Measurements from ENCODE around the gene CISD1. TPM values are rescaled to one million over a fixed set of nuclear protein-coding genes. Genes with fewer than 3 reads are reported as not detected.
A peak's percentile ranks its signal among the peaks of the same experiment; 100 is the strongest.

Gene CISD1
- total RNA-seq, 1 experiment from 2014 or later, result 46.6 TPM

GRCh38 chr10:58305821-58306220 lies 36.9 kb downstream of the CISD1 start (continued):
- TF ChIP-seq ZNF532 (CRISPR knock-in tag; IDR thresholded peaks at IDR 0.05; ENCODE audit: borderline replicate concordance), result no peak
- TF ChIP-seq EMX1 (CRISPR knock-in tag; IDR thresholded peaks at IDR 0.05), result no peak
- TF ChIP-seq IRF1 (CRISPR knock-in tag; IDR thresholded peaks at IDR 0.05), result no peak
- TF ChIP-seq NR3C1 (CRISPR knock-in tag; conservative IDR thresholded peaks at IDR 0.05; ENCODE audit: low read depth), result no peak
- TF ChIP-seq TEAD4 (CRISPR knock-in tag; IDR thresholded peaks at IDR 0.05), result no peak
- TF ChIP-seq ZNF671 (CRISPR knock-in tag; IDR thresholded peaks at IDR 0.05), result no peak
- no peak for TF ChIP-seq E2F1 (CRISPR knock-in tag; IDR thresholded peaks at IDR 0.05)

- H3K27me3 Mint-ChIP-seq (ENCODE audit: low read depth), result no peaks in the 10 kb centered on the region
- POLR2A ChIA-PET, result no interaction called here
- CTCF ChIA-PET, result interaction anchor here (0.6 to 0.9 kb wide), 2 partner anchors 34 to 77 kb away, joined by 3 to 4 read pairs; partner anchors contain the start of gene TFAM
- H3K9me3 Mint-ChIP-seq, result no peaks in the 10 kb centered on the region
- ATAC-seq (no peak), DNase-seq (ENCODE audit: low spot score) (no peak)
- H3K4me3 Mint-ChIP-seq, result no peak overlapping the region
- no peak overlapping the region for H3K27ac Mint-ChIP-seq
- TF ChIP-seq ZNF121 (CRISPR knock-in tag; IDR thresholded peaks at IDR 0.05) (0 out of 2 replicates have a peak, but pooled peaks have one; percentile 8), JUN (CRISPR knock-in tag; IDR thresholded peaks at IDR 0.05) (no peak), KAT7 (CRISPR knock-in tag; IDR thresholded peaks at IDR 0.05; ENCODE audit: borderline replicate concordance) (no peak)
- H3K36me3 Mint-ChIP-seq, result no peaks in the 10 kb centered on the region
- peaks cover 8% of the 10 kb centered on the region for H3K4me1 Mint-ChIP-seq
Observed at GRCh38 chr10:58307676-58308075, 38.7 kb downstream of the CISD1 start.

- Mint-ChIP-seq H3K4me1 (no peaks in the 10 kb centered on the region), H3K27ac (no peak overlapping the region), H3K27me3 (ENCODE audit: low read depth) (no peaks in the 10 kb centered on the region), H3K36me3 (no peaks in the 10 kb centered on the region), H3K9me3 (no peaks in the 10 kb centered on the region), H3K4me3 (no peak overlapping the region)
- ChIA-PET CTCF (interaction anchor here (0.9 kb wide), 1 partner anchor 11 kb away, joined by 5 read pairs; no protein-coding TSS in a partner anchor), POLR2A (no interaction called here)
- no peak for TF ChIP-seq AR (CRISPR knock-in tag; IDR thresholded peaks at IDR 0.05)
- no peak for TF ChIP-seq ELF4 (CRISPR knock-in tag; IDR thresholded peaks at IDR 0.05; ENCODE audit: low read depth)
- no peak for TF ChIP-seq RORB (CRISPR knock-in tag; IDR thresholded peaks at IDR 0.05)
- TF ChIP-seq HMGA2 (CRISPR knock-in tag; IDR thresholded peaks at IDR 0.05), result no peak
- no peak for TF ChIP-seq RELA (CRISPR knock-in tag; IDR thresholded peaks at IDR 0.05; ENCODE audit: borderline replicate concordance)
- no peak for TF ChIP-seq ZNF671 (CRISPR knock-in tag; IDR thresholded peaks at IDR 0.05)
- no peak for TF ChIP-seq E2F1 (CRISPR knock-in tag; IDR thresholded peaks at IDR 0.05)
- TF ChIP-seq E2F4 (CRISPR knock-in tag; IDR thresholded peaks at IDR 0.05; ENCODE audit: borderline replicate concordance, low read depth), result no peak
- TF ChIP-seq TCF7 (CRISPR knock-in tag; IDR thresholded peaks at IDR 0.05; ENCODE audit: low read depth), result no peak
- no peak for TF ChIP-seq TEAD4 (CRISPR knock-in tag; IDR thresholded peaks at IDR 0.05)
- TF ChIP-seq PRRX2 (CRISPR knock-in tag; IDR thresholded peaks at IDR 0.05), result no peak
- no peak for DNase-seq (ENCODE audit: low spot score)
- ATAC-seq, result no peak
Observed at GRCh38 chr10:58311026-58311425, 42.1 kb downstream of the CISD1 start.

Measured in WTC11 (cell line).